OCI-LY1 (cell line): ENCODE results near the gene ARHGAP24.

Source experiments
- H2AFZ ChIP-seq: fragments of 200-600 bp; sonication (generic), shearing (Covaris generic); 2 replicates; pipeline ENCODE4 v1.6.0; 2014; ENCODE audit warnings: antibody characterized with exemption, mild to moderate bottlenecking, low read length
- H3F3A ChIP-seq: fragments of 200-600 bp; sonication (generic), shearing (Covaris generic); 2 replicates; pipeline ENCODE4 v1.6.0; 2014; ENCODE audit warnings: mild to moderate bottlenecking, antibody characterized with exemption, low read length, moderate library complexity; ENCODE audit not compliant: insufficient read depth
- H3K27ac ChIP-seq: fragments of 200-600 bp; sonication (generic); 2 replicates; pipeline ENCODE4 v1.5.1; 2014; ENCODE audit warnings: low read length, mixed run types, mild to moderate bottlenecking, low read depth; ENCODE audit not compliant: poor library complexity, severe bottlenecking
- H3K27me3 ChIP-seq: fragments of 200-600 bp; sonication (generic); 2 replicates; pipeline ENCODE4 v1.6.0; 2014; ENCODE audit warnings: antibody characterized with exemption, mild to moderate bottlenecking, low read length, moderate library complexity; ENCODE audit not compliant: insufficient read depth
- H3K36me3 ChIP-seq: fragments of 200-600 bp; sonication (generic); 2 replicates; pipeline ENCODE4 v1.6.1; 2014; ENCODE audit warnings: mild to moderate bottlenecking, antibody characterized with exemption, low read length, moderate library complexity, mixed read lengths; ENCODE audit not compliant: insufficient read depth
- H3K4me1 ChIP-seq: fragments of 200-600 bp; sonication (generic); 2 replicates; pipeline ENCODE4 v1.5.1; 2014; ENCODE audit warnings: mild to moderate bottlenecking, low read length, moderate library complexity; ENCODE audit not compliant: insufficient read depth, severe bottlenecking
- H3K4me2 ChIP-seq: fragments of 200-600 bp; sonication (generic), shearing (Covaris generic); 2 replicates; pipeline ENCODE4 v1.6.1; 2014; ENCODE audit warnings: low read length
- H3K4me3 ChIP-seq: fragments of 200-600 bp; sonication (generic); 2 replicates; pipeline ENCODE4 v1.5.1; 2014; ENCODE audit warnings: low read length, low read depth, mild to moderate bottlenecking, mixed read lengths; ENCODE audit not compliant: poor library complexity, severe bottlenecking
- H3K79me2 ChIP-seq: fragments of 200-600 bp; shearing (Covaris generic); 2 replicates; pipeline ENCODE4 v1.6.1; 2016; ENCODE audit warnings: mixed run types, low read length, mixed read lengths; ENCODE audit not compliant: insufficient read depth
- H3K9ac ChIP-seq: fragments of 200-600 bp; sonication (generic), shearing (Covaris generic); 2 replicates; pipeline ENCODE4 v1.6.1; 2014; ENCODE audit warnings: mild to moderate bottlenecking, low read length, mixed read lengths
- H3K9me2 ChIP-seq: fragments of 200-600 bp; sonication (generic), shearing (Covaris generic); 2 replicates; pipeline ENCODE4 v1.6.1; 2014; ENCODE audit warnings: low read depth, mild to moderate bottlenecking, low read length, mixed read lengths
- H3K9me3 ChIP-seq: fragments of 200-600 bp; shearing (Covaris generic); 2 replicates; pipeline ENCODE4 v1.6.1; 2014; ENCODE audit warnings: low read length, mixed read lengths
- H4K20me1 ChIP-seq: fragments of 200-600 bp; sonication (generic), shearing (Covaris generic); 2 replicates; pipeline ENCODE4 v1.6.0; 2016; ENCODE audit warnings: mild to moderate bottlenecking, low read length; ENCODE audit not compliant: insufficient read depth
- EZH2 ChIP-seq: fragments of 200-600 bp; sonication (generic), shearing (Covaris generic); IDR thresholded peaks from 2 replicates; pipeline ENCODE4 v1.8.0; 2017; ENCODE audit warnings: borderline replicate concordance, mixed run types, mild to moderate bottlenecking, antibody characterized with exemption, low read length, moderate library complexity, mixed read lengths
- TF ChIP-seq, protein P1 (sequence below): fragments of 200-600 bp; sonication (generic), shearing (Covaris generic); IDR thresholded peaks from 2 replicates; pipeline ENCODE4 v1.5.1; 2017; ENCODE audit warnings: mild to moderate bottlenecking, antibody characterized with exemption, low read length, moderate library complexity, mixed read lengths

ARHGAP24 gene

GRCh38 chr4:85946821-85947220, 471.9 kb downstream of the ARHGAP24 start:
- no peaks in the 10 kb centered on the region for H3K9me3 ChIP-seq

DNA sequence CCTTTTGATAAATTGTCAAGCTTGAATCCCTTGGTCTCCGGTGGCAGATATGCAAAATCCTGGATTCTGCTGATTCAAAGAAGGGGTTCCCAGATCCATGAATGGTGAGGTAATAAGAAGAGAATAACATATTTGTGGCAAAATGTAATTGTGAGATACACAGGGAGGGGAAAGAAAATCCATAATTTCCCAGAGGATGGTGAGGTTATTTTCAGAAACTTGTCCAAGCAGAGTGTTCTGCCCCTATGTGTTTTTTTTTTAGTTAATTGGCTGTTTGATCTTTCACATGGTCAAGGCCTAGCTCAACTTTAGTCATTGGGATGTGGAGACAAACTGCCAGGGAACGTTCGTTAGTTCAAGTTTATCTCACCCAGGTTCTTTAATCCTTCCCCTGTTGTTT, 476.1 kb downstream of the ARHGAP24 start:
- Histone ChIP-seq H3K4me3 (no peak overlapping the region), H3K27ac (no peak overlapping the region), H3K4me2 (no peak overlapping the region), H4K20me1 (no peaks in the 10 kb centered on the region), H3K79me2 (no peaks in the 10 kb centered on the region), H3K9me3 (no peaks in the 10 kb centered on the region), H3K36me3 (peaks cover 57% of the 10 kb centered on the region), H3K4me1 (no peaks in the 10 kb centered on the region), H2AFZ (no peak overlapping the region), H3F3A (no peaks in the 10 kb centered on the region), H3K27me3 (no peaks in the 10 kb centered on the region), H3K9me2 (no peaks in the 10 kb centered on the region), H3K9ac (no peak overlapping the region)
- TF ChIP-seq, protein P1, sequence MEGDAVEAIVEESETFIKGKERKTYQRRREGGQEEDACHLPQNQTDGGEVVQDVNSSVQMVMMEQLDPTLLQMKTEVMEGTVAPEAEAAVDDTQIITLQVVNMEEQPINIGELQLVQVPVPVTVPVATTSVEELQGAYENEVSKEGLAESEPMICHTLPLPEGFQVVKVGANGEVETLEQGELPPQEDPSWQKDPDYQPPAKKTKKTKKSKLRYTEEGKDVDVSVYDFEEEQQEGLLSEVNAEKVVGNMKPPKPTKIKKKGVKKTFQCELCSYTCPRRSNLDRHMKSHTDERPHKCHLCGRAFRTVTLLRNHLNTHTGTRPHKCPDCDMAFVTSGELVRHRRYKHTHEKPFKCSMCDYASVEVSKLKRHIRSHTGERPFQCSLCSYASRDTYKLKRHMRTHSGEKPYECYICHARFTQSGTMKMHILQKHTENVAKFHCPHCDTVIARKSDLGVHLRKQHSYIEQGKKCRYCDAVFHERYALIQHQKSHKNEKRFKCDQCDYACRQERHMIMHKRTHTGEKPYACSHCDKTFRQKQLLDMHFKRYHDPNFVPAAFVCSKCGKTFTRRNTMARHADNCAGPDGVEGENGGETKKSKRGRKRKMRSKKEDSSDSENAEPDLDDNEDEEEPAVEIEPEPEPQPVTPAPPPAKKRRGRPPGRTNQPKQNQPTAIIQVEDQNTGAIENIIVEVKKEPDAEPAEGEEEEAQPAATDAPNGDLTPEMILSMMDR: no peak
- no peak for TF ChIP-seq EZH2

More at GRCh38 chr4:85946821-85947220, 471.9 kb downstream of the ARHGAP24 start:
- Histone ChIP-seq H3K79me2 (no peaks in the 10 kb centered on the region; the same call in 1 of the 2 replicates), H3F3A (no peaks in the 10 kb centered on the region), H3K27ac (no peak overlapping the region), H3K4me2 (no peak overlapping the region), H4K20me1 (no peaks in the 10 kb centered on the region), H3K9ac (no peak overlapping the region), H3K4me3 (no peak overlapping the region), H3K27me3 (no peaks in the 10 kb centered on the region), H3K4me1 (no peaks in the 10 kb centered on the region), H3K36me3 (peaks cover 58% of the 10 kb centered on the region), H3K9me2 (no peaks in the 10 kb centered on the region), H2AFZ (no peak overlapping the region)
- TF ChIP-seq, protein P1: no peak
- no peak for TF ChIP-seq EZH2

- H3K4me2 ChIP-seq: no peak overlapping the region
Observed at GRCh38 chr4:85952528-85952927, 477.6 kb downstream of the ARHGAP24 start.

More at GRCh38 chr4:85952528-85952927, 477.6 kb downstream of the ARHGAP24 start:
- Histone ChIP-seq H3K27ac (no peak overlapping the region), H3K27me3 (no peaks in the 10 kb centered on the region), H3K9me3 (no peaks in the 10 kb centered on the region), H2AFZ (no peak overlapping the region), H3K4me3 (no peak overlapping the region), H3K79me2 (no peaks in the 10 kb centered on the region), H3K9ac (no peak overlapping the region), H4K20me1 (no peaks in the 10 kb centered on the region), H3K4me1 (no peaks in the 10 kb centered on the region), H3K9me2 (no peaks in the 10 kb centered on the region), H3F3A (no peaks in the 10 kb centered on the region), H3K36me3 (peaks cover 51% of the 10 kb centered on the region)
- TF ChIP-seq, protein P1: no peak
- TF ChIP-seq EZH2: no peak
